PC-3 (cell line): ENCODE measurements around the gene EGFL7.

Experiments
- CTCF ChIP-seq: fragments of 300-600 bp; sonication (generic); conservative IDR thresholded peaks from 2 replicates; pipeline ENCODE4 v1.5.1; 2017; ENCODE audit warnings: antibody characterized with exemption, low read depth, mild to moderate bottlenecking, low read length
- EZH2 ChIP-seq: fragments of 300-600 bp; sonication (generic); IDR thresholded peaks from one replicate; pipeline ENCODE4 v1.6.1; 2017; ENCODE audit warnings: antibody characterized with exemption, mild to moderate bottlenecking, low read length; ENCODE audit not compliant: unreplicated experiment

DNA sequence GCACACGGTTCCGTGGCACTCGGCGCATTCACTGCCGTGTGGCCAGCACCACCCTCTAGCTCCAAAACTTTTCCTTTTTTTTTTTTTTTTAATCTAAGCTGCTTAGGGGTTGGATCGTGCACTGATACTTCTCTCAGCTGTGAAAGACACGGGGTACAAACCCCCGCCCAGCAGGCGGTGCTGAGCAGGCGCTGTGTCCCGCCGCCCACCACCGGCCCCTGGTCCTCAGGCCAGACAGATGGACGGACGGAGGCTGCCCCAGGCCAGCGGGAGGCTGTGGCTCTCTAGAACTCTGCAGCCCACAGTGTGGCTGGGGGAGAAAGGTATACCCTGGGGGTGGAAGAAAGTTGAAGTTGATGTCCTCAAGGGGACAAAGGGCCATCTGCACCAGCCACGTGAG, 18.3 kb downstream of the EGFL7 start:
- TF ChIP-seq CTCF (no peak), EZH2 (no peak)
